Measurements from ENCODE around the gene IRAK1. TPM values are rescaled to one million over a fixed set of nuclear protein-coding genes. Genes with fewer than 3 reads are reported as not detected.

IRAK1 gene
- total and polyA plus RNA-seq, 10 of the 15 experiments (the other 5 are each of a cell fraction or from before 2014, with no cell fraction given) = 4.2 to 136 (median 39.5) TPM

- intact Hi-C loops (cut with micrococcal nuclease; ENCODE audit: unreplicated experiment) (no loop called here), in situ Hi-C loops (cut with MboI) (loop anchor here (10.0 kb wide), 1 partner anchor 57 kb away; the partner anchor contains the start of gene ARHGAP4)
- peak overlapping the region; percentile 63 for H3K4me2 ChIP-seq (ENCODE audit: control insufficient read depth, insufficient read depth)
- POLR2A ChIA-PET = interaction anchor here (1.0 to 3.2 kb wide), 8 partner anchors 9 to 55 kb away, joined by 3 to 17 read pairs (median 4); partner anchors contain the start of genes HCFC1 and TMEM187
- SMC1A ChIA-PET (ENCODE audit: uncharacterized antibody, unreplicated experiment) = interaction anchor here (0.7 to 3.2 kb wide), 10 partner anchors 9 to 59 kb away, joined by 3 to 27 read pairs (median 5); partner anchors contain the start of genes HCFC1 and TMEM187
- peak; percentile 65; the same call in 1 of the 2 replicates for TF ChIP-seq MLLT1 (IDR thresholded peaks at IDR 0.05)
- TF ChIP-seq EED (IDR thresholded peaks at IDR 0.05; ENCODE audit: low read depth) = peak; percentile 45; the same call in 1 of the 2 replicates
- 0 out of 2 replicates have a peak, but pooled peaks have one; percentile 14 for TF ChIP-seq ZBTB33 (IDR thresholded peaks at IDR 0.05)
- 0 out of 2 replicates have a peak, but pooled peaks have one; percentile 4 for TF ChIP-seq NR2F1 (conservative IDR thresholded peaks at IDR 0.05)
- peak; percentile 29; the same call in 1 of the 2 replicates for TF ChIP-seq POLR2A (IDR thresholded peaks at IDR 0.05; ENCODE audit: low read depth, low read length)
- TF ChIP-seq IKZF2 (IDR thresholded peaks at IDR 0.05) = no peak; a peak in 1 of 4 replicates
- peak; percentile 79 for TF ChIP-seq RUNX3 (IDR thresholded peaks at IDR 0.05; ENCODE audit: low read length)
- no peak for TF ChIP-seq CEBPZ (IDR thresholded peaks at IDR 0.05; ENCODE audit: low read depth, low read length)
- TF ChIP-seq, protein P1, sequence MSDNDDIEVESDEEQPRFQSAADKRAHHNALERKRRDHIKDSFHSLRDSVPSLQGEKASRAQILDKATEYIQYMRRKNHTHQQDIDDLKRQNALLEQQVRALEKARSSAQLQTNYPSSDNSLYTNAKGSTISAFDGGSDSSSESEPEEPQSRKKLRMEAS (IDR thresholded peaks at IDR 0.05; ENCODE audit: low read depth, low read length) = 0 out of 2 replicates have a peak, but pooled peaks have one; percentile 25
- TF ChIP-seq PML (IDR thresholded peaks at IDR 0.05; ENCODE audit: low read length) = no peak
- peak; percentile 38; the same call in 1 of the 2 replicates for TF ChIP-seq YY1 (IDR thresholded peaks at IDR 0.05; ENCODE audit: low read depth, low read length)
- no peak for TF ChIP-seq KAT2A (conservative IDR thresholded peaks at IDR 0.05; ENCODE audit: control insufficient read depth, low read depth, low read length)
- H3K27ac ChIP-seq (ENCODE audit: control insufficient read depth, insufficient read depth) = peak overlapping the region; percentile 60
- H3K9me3 ChIP-seq (replicated peaks; ENCODE audit: control insufficient read depth, insufficient read depth, low read length) = no peaks in the 10 kb centered on the region; the same call in 1 of the 3 replicates
- H3K9ac ChIP-seq (ENCODE audit: control insufficient read depth, insufficient read depth, low read length) = no peak overlapping the region; the same call in 1 of the 2 replicates
- DNase-seq (ENCODE audit: low read depth, low spot score) (no peak), ATAC-seq (no peak), FAIRE-seq (no peak)
- BruUV-seq (replicated peaks) = no TSS peak
- no peaks in the 10 kb centered on the region for H4K20me1 ChIP-seq (ENCODE audit: control insufficient read depth, insufficient read depth)
- RAD21 ChIA-PET (ENCODE audit: unreplicated experiment) = interaction anchor here (0.6 to 2.3 kb wide), 8 partner anchors 11 to 57 kb away, joined by 3 to 14 read pairs (median 4); partner anchors contain the start of genes IRAK1 and NAA10
- H3K4me3 ChIP-seq = no peak overlapping the region
- H3K27me3 ChIP-seq (replicated peaks in 1 of 2; ENCODE audit: control insufficient read depth in 2 of 2, insufficient read depth in 2 of 2, low read length in 1 of 2) = no peaks in the 10 kb centered on the region
- 70% methylated on average over 52 of the region's 52 CpGs for WGBS (ENCODE audit: insufficient coverage, insufficient replicate concordance, low lambda C conversion rate, missing lambda C conversion rate)
- CTCF ChIA-PET = interaction anchor here (0.9 to 2.3 kb wide), 7 partner anchors 9 to 35 kb away, joined by 3 to 8 read pairs (median 5); partner anchors contain the start of gene TMEM187
- no peaks in the 10 kb centered on the region; the same call in 1 of the 2 replicates for H3K79me2 ChIP-seq (ENCODE audit: control insufficient read depth, insufficient read depth, low read length)
- H2AFZ ChIP-seq (ENCODE audit: control insufficient read depth, low read depth, low read length) = peak overlapping the region; percentile 5; the same call in 1 of the 2 replicates
- H3K36me3 ChIP-seq (ENCODE audit: control insufficient read depth in 2 of 2, insufficient read depth in 2 of 2, low read length in 1 of 2) = no peaks in the 10 kb centered on the region
- H3K4me1 ChIP-seq (ENCODE audit: control insufficient read depth, insufficient read depth, low read length) = peaks cover 39% of the 10 kb centered on the region
Observed at GRCh38 chrX:153981771-153982533, 37.8 kb downstream of the IRAK1 start.
